ENCODE data around the gene OLFM4.

The OLFM4 gene

GRCh38 chr13:53014495-53015443 lies 13.8 kb upstream of the OLFM4 start:
- no peak for FAIRE-seq

- no peak for FAIRE-seq
Observed at GRCh38 chr13:53015971-53016370, 12.6 kb upstream of the OLFM4 start.

DNA sequence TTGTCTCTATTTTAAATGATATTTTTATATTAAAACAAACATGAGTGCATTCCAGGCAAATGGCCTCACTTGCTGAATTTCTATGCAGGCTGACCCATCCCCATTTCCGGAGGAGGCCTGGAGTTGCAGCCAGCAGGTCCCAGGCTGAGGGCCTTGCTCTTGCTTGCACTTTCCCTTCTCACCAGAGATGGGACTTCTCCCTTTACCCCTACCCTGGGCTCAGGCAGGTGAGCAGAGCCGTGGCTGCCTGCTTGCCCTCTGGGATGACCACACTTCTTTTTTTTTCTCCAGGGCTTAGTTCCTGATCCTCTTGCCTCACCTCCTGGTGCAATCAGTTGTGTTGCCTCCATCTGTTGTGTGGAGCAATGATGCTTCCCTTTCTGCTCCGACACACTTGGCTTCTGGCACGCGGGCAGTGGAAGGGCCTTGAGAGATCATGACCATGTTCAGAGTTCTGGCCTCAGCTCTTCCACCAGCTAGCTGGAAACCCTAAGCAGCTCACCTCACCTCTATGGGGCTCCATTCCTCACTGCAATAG lies 11.1 kb upstream of the OLFM4 start:
- FAIRE-seq = no peak

GRCh38 chr13:53018690-53019647 lies 9.6 kb upstream of the OLFM4 start:
- no peak for FAIRE-seq

GRCh38 chr13:53020764-53021335 lies 7.8 kb upstream of the OLFM4 start:
- no peak for FAIRE-seq

DNA sequence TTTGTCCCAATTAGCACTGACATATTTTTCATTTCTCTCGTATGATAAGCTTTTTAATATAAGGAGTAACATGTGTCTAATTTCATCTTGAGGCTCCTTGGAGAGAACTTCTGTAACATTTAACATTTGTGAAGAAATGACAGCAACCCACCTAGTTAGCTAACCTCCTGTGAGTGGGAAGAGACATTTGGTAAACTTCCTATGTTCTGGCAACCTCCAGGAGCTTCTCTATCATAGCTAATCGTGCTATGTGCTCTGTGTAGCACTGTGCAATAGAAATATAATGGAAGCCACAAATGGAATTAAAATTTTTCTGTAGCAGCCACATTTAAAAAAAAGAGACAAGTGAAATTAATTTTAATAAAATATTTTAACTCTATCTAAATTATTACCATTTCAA lies 5.4 kb upstream of the OLFM4 start:
- FAIRE-seq = no peak

- FAIRE-seq = no peak
Observed at GRCh38 chr13:53028063-53028462, 550 bp upstream of the OLFM4 start.

- FAIRE-seq = no peak
Observed at GRCh38 chr13:53032849-53033248, 4.2 kb downstream of the OLFM4 start.

DNA sequence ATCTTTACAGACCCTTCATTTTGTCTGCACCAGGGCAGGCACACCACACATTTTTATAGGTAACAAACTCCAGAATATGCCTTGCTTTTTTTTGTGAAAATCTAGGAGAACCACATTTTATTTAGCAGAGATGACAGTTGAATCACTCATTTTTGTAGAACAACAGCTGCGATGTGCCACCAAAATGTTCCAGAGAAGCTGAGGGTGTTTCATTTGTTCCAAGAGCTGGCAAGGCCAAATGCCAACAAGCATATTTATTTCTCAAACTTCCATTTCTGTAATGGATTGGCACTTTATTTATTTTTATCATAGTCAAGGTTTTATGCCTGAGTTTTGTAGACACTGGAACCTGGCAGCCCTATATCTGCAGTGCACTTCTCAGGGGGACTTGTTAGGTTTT lies 10.4 kb downstream of the OLFM4 start:
- no peak for FAIRE-seq

DNA sequence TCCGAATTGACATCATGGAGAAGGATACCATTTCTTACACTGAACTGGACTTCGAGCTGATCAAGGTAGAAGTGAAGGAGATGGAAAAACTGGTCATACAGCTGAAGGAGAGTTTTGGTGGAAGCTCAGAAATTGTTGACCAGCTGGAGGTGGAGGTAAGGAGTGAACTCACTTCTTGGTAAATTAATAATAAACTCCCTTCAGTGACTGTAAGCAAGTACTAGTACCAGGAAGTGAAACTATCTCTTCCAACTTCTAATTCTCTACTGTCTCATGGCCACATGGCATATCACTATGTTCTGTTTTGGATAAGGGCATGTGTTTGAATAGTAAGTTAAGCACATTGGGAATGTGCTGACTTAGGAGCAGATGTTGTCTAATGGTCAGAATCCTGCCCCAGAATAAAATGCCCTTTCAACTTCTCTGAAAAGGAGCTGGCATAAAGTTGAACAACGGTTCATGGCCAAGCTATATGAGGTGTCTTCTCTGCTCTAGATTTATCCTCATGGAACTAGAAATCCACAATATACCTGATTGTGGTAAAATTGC lies 13.4 kb downstream of the OLFM4 start:
- FAIRE-seq = no peak

DNA sequence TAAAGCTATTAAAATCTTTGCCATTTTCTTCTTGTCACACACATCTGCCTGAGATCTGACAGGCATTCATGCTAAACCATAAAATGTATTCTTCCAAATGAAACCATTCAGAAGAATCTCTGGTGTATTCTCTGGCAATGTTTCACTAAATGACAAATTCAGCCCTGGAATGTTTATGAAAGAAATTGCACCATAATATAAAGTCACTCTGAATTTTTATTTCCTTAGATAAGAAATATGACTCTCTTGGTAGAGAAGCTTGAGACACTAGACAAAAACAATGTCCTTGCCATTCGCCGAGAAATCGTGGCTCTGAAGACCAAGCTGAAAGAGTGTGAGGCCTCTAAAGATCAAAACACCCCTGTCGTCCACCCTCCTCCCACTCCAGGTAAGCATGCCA lies 14.3 kb downstream of the OLFM4 start:
- FAIRE-seq = no peak

DNA sequence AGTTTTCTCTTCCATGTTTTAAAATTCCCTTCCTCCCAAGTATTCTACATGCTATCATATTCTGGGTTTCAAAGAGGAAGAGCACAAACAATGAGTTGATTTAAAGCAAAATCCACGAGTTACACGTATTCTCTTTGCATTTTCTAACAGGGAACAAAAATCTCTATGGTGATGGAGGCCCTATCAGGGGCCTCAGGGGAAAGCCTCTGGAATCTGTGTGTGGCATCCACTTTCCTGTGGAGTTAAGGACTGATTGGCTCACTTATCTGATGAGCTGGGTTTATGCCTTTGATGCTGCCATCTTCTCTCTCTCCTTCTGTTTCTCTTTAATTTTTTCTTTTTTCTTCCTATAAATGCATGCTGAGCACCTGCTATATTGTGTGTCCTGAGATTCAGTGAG lies 14.8 kb downstream of the OLFM4 start:
- FAIRE-seq = no peak

GRCh38 chr13:53045189-53045588 lies 16.6 kb downstream of the OLFM4 start:
- FAIRE-seq = no peak

DNA sequence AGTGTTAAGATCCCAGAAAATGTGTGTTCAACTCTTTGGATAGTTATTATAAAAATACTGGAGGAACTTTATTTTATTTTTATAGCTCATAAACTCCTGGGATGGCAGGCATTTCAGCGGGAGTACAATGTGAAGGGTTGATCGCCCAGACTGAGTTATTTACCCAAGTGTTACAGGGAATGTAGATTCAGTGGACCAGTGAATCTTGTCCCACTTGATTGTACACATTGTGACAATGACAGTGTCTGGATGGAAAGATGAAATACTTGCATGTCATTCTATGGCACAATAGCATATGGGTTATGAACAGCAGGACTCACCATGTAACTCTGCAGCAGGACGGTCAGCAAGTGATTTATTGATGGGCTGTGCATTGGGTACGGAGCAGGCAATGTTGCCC lies 20.3 kb downstream of the OLFM4 start:
- FAIRE-seq = no peak

GRCh38 chr13:53050151-53050550 lies 21.5 kb downstream of the OLFM4 start:
- no peak for FAIRE-seq

DNA sequence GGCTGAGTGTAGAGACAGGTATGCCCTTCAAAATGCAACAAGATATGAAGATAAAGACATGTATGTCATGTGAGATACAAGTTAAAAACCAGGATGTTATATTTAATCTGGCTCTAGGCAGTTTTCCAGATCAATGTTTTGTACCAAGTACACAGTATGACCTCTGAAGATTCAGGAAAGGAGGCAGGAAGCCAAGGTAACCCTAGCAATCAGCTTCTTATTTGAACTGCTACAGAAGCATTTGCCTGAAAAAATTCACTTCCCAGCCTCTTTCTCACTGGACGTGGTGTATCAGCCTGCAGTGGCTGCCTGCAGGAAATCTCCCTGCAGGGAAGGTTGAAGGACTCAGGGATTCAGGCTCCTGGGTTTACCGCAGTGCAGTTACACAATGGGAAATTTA lies 24.1 kb downstream of the OLFM4 start:
- no peak for FAIRE-seq

- no peak for FAIRE-seq
Observed at GRCh38 chr13:53054569-53054968, 26.0 kb downstream of the OLFM4 start.

DNA sequence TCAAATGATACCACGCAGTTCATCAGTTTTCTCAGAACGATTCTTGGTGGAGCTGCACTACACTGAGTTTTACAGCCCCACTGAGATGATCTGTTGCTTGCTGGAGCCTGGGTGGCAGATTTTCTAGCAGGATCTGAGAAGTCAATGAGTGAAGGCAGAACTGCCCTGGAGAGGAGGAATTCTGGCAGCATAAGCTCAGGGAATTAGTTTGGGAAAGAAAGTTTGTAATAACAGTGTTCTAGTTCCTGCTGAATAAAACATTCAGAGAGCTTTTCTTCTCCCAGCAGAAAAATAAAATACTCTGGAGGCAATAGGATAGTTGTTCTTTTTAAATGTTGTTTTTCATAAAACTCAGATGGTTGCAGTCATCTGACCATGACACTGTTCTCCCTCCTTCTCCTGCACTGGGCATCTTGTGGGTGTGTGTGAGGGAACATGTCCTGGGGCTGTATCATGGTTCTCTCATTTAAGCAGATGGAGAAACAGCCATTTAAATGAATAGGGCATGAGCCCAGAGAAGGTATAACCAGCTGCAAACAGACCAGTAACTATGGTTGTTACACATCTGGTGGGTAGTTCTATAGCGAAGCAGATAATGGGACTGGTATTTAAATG lies 29.6 kb downstream of the OLFM4 start:
- no peak for FAIRE-seq

DNA sequence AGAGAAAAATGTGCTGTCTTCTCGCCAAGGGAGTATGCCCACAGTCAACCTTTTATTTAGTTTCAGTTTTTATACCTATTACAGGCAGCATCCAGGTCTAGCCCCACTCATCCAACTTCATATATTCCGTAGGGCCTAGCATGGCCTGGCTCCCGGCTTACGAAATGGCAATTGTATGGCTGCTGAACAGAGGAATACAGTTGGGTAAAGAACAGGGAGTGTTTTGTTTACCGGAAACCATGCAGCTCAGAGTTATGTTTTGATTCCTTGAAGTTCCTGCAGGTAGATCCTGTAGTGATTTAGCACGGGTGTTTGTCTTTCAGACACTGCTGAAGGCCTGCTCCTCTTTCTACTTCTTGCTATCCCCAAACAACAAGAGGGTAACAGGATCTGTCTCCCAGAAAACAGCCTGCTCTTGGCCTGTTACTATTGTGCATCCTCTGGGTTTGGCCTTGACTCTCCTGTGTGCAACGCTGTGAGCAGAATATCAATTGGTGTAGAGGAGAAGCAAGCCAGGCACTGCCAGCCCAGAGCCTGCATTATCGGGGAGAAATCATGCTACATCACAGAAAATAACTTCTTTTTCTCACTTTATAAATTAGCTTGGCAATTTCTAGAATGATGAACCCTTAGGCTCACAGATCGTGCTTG lies 32.4 kb downstream of the OLFM4 start:
- FAIRE-seq = no peak

DNA sequence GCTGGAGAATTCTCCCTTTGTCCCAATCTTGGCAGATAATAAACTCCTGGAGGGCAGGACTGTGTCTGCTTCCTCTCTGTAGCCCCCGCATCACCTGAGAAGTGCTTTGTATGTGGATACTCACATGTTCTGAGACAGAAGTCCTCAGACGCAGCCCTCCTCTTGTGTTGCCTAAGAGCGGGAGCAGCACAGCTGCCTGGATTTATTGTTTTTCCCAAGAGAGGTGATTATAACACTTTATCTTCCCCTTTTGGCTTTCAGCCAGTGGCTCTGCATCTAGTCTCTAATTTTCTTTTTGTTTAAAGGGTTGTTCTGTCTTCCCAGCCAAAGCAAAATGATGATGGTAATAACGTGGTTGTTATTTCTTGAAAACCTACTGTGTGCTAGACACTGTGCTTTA lies 36.1 kb downstream of the OLFM4 start:
- FAIRE-seq = no peak

DNA sequence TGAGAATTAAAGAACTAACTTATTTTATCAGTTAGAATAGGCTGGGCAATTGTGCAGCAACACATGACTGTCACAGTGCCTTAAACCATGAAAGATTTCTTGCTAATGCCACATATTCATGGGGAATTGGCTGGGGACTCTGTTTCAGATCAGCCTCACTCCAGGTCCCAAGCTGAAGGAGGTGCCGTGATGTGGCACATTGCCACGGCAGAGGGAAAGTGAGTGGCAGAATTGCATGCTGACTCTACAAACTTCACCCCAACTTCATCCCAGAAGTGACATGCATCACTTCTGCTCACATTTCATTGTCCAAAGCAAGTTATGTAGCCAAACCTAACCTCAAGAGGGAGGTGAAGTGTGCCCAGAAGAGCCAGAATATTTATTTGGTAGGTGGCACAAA lies 37.8 kb downstream of the OLFM4 start:
- no peak for FAIRE-seq
